ENCODE results near the gene PUSL1.

DNA sequence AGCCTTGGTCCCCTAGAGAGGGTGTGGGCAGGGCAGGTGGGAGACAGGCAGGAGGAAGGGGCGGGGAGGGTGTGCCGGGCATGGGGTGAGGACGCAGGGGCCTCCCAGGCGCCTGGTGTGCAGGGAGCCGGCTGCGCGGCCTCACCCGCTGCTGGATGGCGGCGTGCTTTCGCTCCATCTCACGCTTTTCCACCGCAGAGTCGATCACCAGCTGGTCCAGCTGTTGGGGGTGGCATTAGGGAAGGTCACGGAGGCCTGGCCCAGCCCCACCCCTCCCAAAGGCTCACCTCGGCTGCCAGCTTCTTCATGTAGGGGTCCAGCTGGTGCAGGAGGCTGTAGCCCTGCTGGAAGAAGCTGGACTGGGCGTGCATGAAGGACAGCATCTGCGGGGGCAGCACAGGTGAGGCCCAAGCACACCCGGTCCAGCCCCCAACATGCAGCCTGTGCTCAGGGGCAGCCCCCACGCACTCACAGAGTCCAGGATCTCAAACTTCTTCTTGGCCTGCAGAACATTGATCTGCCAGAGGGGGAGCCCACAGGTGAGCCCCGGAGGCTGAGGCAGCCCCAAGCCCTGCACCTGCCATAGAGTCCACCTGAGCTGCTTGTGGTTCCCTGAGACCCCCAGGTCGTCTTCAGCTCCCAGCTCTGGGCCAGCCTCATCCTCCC, 8.6 kb upstream of the PUSL1 start:
- TF ChIP-seq, protein P1, sequence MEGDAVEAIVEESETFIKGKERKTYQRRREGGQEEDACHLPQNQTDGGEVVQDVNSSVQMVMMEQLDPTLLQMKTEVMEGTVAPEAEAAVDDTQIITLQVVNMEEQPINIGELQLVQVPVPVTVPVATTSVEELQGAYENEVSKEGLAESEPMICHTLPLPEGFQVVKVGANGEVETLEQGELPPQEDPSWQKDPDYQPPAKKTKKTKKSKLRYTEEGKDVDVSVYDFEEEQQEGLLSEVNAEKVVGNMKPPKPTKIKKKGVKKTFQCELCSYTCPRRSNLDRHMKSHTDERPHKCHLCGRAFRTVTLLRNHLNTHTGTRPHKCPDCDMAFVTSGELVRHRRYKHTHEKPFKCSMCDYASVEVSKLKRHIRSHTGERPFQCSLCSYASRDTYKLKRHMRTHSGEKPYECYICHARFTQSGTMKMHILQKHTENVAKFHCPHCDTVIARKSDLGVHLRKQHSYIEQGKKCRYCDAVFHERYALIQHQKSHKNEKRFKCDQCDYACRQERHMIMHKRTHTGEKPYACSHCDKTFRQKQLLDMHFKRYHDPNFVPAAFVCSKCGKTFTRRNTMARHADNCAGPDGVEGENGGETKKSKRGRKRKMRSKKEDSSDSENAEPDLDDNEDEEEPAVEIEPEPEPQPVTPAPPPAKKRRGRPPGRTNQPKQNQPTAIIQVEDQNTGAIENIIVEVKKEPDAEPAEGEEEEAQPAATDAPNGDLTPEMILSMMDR (IDR thresholded peaks at IDR 0.05), result peak in 3 of 7 experiments; percentile 15 to 28 (median 17)
- no peak for TF ChIP-seq POLR2AphosphoS5 (IDR thresholded peaks at IDR 0.05)

Data from stomach (tissue), 4 donors.